ENCODE results near the gene IL1RAPL2.

Gene IL1RAPL2

GRCh38 chrX:104854790-104855340, 288.9 kb downstream of the IL1RAPL2 start (continued):
- no peak for TF ChIP-seq PATZ1 (tag by site-specific recombination; IDR thresholded peaks at IDR 0.05)
- no peak for TF ChIP-seq SCRT2 (tag by site-specific recombination; IDR thresholded peaks at IDR 0.05)
- no peak for TF ChIP-seq ZBTB7A (tag by site-specific recombination; IDR thresholded peaks at IDR 0.05; ENCODE audit: low read depth)
- no peak for TF ChIP-seq ZNF670 (tag by site-specific recombination; IDR thresholded peaks at IDR 0.05; ENCODE audit: low read depth)
- TF ChIP-seq ZNF280C (tag by site-specific recombination; IDR thresholded peaks at IDR 0.05): no peak
- TF ChIP-seq ZBTB26 (tag by site-specific recombination; optimal IDR thresholded peaks at IDR 0.05): no peak

GRCh38 chrX:104863466-104863865, 297.5 kb downstream of the IL1RAPL2 start:
- Histone ChIP-seq H3K4me1 (ENCODE audit: control insufficient read depth, insufficient read depth, low read length) (no peaks in the 10 kb centered on the region), H3K27ac (ENCODE audit: extremely low read depth, low read depth, low read length) (no peak overlapping the region), H3K4me3 (ENCODE audit: low read depth, low read length) (no peak overlapping the region), H3K9me3 (ENCODE audit: control insufficient read depth, insufficient read depth, low read depth, low read length) (no peaks in the 10 kb centered on the region; the same call in 1 of the 2 replicates), H3K36me3 (ENCODE audit: control insufficient read depth in 2 of 2, insufficient read depth in 1 of 2, low read length in 2 of 2) (no peaks in the 10 kb centered on the region)
- no peak for TF ChIP-seq ZNF398 (tag by site-specific recombination; IDR thresholded peaks at IDR 0.05)
- no peak for TF ChIP-seq ZBTB48 (tag by site-specific recombination; IDR thresholded peaks at IDR 0.05)
- TF ChIP-seq ZBTB26 (tag by site-specific recombination; optimal IDR thresholded peaks at IDR 0.05): no peak
- no peak for TF ChIP-seq ZNF549 (tag by site-specific recombination; IDR thresholded peaks at IDR 0.05)
- TF ChIP-seq ZNF555 (tag by site-specific recombination; conservative IDR thresholded peaks at IDR 0.05): no peak
- TF ChIP-seq, protein P1, sequence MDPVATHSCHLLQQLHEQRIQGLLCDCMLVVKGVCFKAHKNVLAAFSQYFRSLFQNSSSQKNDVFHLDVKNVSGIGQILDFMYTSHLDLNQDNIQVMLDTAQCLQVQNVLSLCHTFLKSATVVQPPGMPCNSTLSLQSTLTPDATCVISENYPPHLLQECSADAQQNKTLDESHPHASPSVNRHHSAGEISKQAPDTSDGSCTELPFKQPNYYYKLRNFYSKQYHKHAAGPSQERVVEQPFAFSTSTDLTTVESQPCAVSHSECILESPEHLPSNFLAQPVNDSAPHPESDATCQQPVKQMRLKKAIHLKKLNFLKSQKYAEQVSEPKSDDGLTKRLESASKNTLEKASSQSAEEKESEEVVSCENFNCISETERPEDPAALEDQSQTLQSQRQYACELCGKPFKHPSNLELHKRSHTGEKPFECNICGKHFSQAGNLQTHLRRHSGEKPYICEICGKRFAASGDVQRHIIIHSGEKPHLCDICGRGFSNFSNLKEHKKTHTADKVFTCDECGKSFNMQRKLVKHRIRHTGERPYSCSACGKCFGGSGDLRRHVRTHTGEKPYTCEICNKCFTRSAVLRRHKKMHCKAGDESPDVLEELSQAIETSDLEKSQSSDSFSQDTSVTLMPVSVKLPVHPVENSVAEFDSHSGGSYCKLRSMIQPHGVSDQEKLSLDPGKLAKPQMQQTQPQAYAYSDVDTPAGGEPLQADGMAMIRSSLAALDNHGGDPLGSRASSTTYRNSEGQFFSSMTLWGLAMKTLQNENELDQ (tag by site-specific recombination; IDR thresholded peaks at IDR 0.05; ENCODE audit: low read depth): no peak
- TF ChIP-seq ZNF223 (tag by site-specific recombination; IDR thresholded peaks at IDR 0.05): no peak
- TF ChIP-seq SCRT1 (tag by site-specific recombination; IDR thresholded peaks at IDR 0.05; ENCODE audit: borderline replicate concordance): no peak
- TF ChIP-seq ZNF473 (tag by site-specific recombination; IDR thresholded peaks at IDR 0.05): no peak
- no peak for TF ChIP-seq ZNF768 (tag by site-specific recombination; IDR thresholded peaks at IDR 0.05)
- TF ChIP-seq ZNF777 (tag by site-specific recombination; IDR thresholded peaks at IDR 0.05; ENCODE audit: borderline replicate concordance): no peak
- TF ChIP-seq BCL11A (tag by site-specific recombination; IDR thresholded peaks at IDR 0.05; ENCODE audit: low read depth): no peak
- TF ChIP-seq ZNF211 (tag by site-specific recombination; IDR thresholded peaks at IDR 0.05; ENCODE audit: low read depth): no peak
- no peak for TF ChIP-seq ZNF112 (tag by site-specific recombination; IDR thresholded peaks at IDR 0.05)
- POLR2A ChIA-PET: no interaction called here
- CTCF ChIA-PET: interaction anchor here (1.2 kb wide), 1 partner anchor 59 kb away, joined by 3 read pairs; no protein-coding TSS in a partner anchor

All from HEK293 (cell line).